GM23338 (cell line): ENCODE measurements around the gene RBBP8. TPM values are rescaled to one million over a fixed set of nuclear protein-coding genes. Genes with fewer than 3 reads are reported as not detected.

Experiments
- ATAC-seq: fragments of 200-7000 bp; cut with Tn5 transposase; 3 replicates; pipeline ENCODE4 v1.9.1; 2020
- DNase-seq: peaks from one replicate; pipeline ENCODE4 v3.0.0-alpha.2; 2015; ENCODE audit warnings: low spot score
- H2AFZ ChIP-seq: fragments of 200-600 bp; sonication (generic); 2 replicates; pipeline ENCODE4 v1.8.0; 2016; ENCODE audit warnings: antibody characterized with exemption, mild to moderate bottlenecking, moderate library complexity
- H3F3A ChIP-seq: fragments of 200-600 bp; sonication (generic); replicated peaks from 2 replicates; pipeline ENCODE4 v1.8.0; 2017; ENCODE audit warnings: antibody characterized with exemption, mixed run types, low read depth
- H3K27ac ChIP-seq: fragments of 200-600 bp; sonication (generic); 2 replicates; pipeline ENCODE4 v1.6.1; 2016; ENCODE audit warnings: low read depth
- H3K27me3 ChIP-seq: fragments of 200-600 bp; sonication (generic); 2 replicates; pipeline ENCODE4 v1.8.0; 2016; ENCODE audit warnings: mild to moderate bottlenecking, mixed run types, moderate library complexity; ENCODE audit not compliant: insufficient read depth
- H3K36me3 ChIP-seq: fragments of 200-600 bp; sonication (generic); 2 replicates; pipeline ENCODE4 v1.8.0; 2016; ENCODE audit warnings: mild to moderate bottlenecking; ENCODE audit not compliant: insufficient read depth
- H3K4me1 ChIP-seq: fragments of 200-600 bp; sonication (generic); 2 replicates; pipeline ENCODE4 v1.8.0; 2016; ENCODE audit warnings: mild to moderate bottlenecking, moderate library complexity; ENCODE audit not compliant: insufficient read depth
- H3K4me2 ChIP-seq: fragments of 200-600 bp; sonication (generic); 2 replicates; pipeline ENCODE4 v1.7.1; 2017; ENCODE audit warnings: mixed run types
- H3K4me3 ChIP-seq: fragments of 200-600 bp; sonication (generic); 2 replicates; pipeline ENCODE4 v1.6.1; 2016; ENCODE audit warnings: mixed run types
- H3K79me2 ChIP-seq: fragments of 200-600 bp; sonication (generic); replicated peaks from 2 replicates; pipeline ENCODE4 v1.8.0; 2017; ENCODE audit warnings: mild to moderate bottlenecking; ENCODE audit not compliant: insufficient read depth
- H3K9me2 ChIP-seq: fragments of 200-600 bp; sonication (generic); 2 replicates; pipeline ENCODE4 v1.8.0; 2017; ENCODE audit not compliant: insufficient read depth
- H4K20me1 ChIP-seq: fragments of 200-600 bp; sonication (generic); replicated peaks from 2 replicates; pipeline ENCODE4 v1.8.0; 2017; ENCODE audit warnings: mild to moderate bottlenecking; ENCODE audit not compliant: insufficient read depth
- H3K27ac Mint-ChIP-seq: 2 replicates; pipeline ENCODE4 v1.8.0; 2020; ENCODE audit warnings: inconsistent platforms, mild to moderate bottlenecking, moderate library complexity, mixed read lengths
- H3K27me3 Mint-ChIP-seq: 3 replicates; pipeline ENCODE4 v1.8.0; 2022; ENCODE audit warnings: low read depth, mild to moderate bottlenecking, moderate library complexity, mixed read lengths, inconsistent platforms; ENCODE audit not compliant: insufficient read depth, poor library complexity
- H3K36me3 Mint-ChIP-seq: 3 replicates; pipeline ENCODE4 v1.8.0; 2021; ENCODE audit warnings: low read depth, mild to moderate bottlenecking, inconsistent platforms, moderate library complexity, mixed read lengths
- H3K4me1 Mint-ChIP-seq: 3 replicates; pipeline ENCODE4 v1.8.0; 2020; ENCODE audit warnings: mild to moderate bottlenecking, inconsistent platforms, mixed read lengths
- H3K4me3 Mint-ChIP-seq: 3 replicates; pipeline ENCODE4 v1.8.0; 2021; ENCODE audit warnings: moderate library complexity, mild to moderate bottlenecking, inconsistent platforms, mixed read lengths
- H3K9me3 Mint-ChIP-seq: 3 replicates; pipeline ENCODE4 v1.8.0; 2020; ENCODE audit warnings: moderate library complexity, mild to moderate bottlenecking, inconsistent platforms, mixed read lengths
- CREB1 ChIP-seq: fragments of 250-450 bp; sonication (Bioruptor Pico); IDR thresholded peaks from 2 replicates; pipeline ENCODE4 v1.5.0; 2020; ENCODE audit warnings: low read depth, mild to moderate bottlenecking, moderate library complexity
- EZH2 ChIP-seq: fragments of 200-600 bp; sonication (generic); IDR thresholded peaks from one replicate; pipeline ENCODE4 v1.8.0; 2017; ENCODE audit warnings: antibody characterized with exemption, mild to moderate bottlenecking, low read depth; ENCODE audit not compliant: unreplicated experiment
- EZH2phosphoT487 ChIP-seq: fragments of 200-600 bp; sonication (generic); IDR thresholded peaks from one replicate; pipeline ENCODE4 v1.8.1; 2018; ENCODE audit warnings: antibody characterized with exemption; ENCODE audit not compliant: unreplicated experiment
- POLR2AphosphoS5 ChIP-seq: IDR thresholded peaks from 2 replicates; pipeline ENCODE4 v1.6.1; 2016; ENCODE audit warnings: antibody characterized with exemption, low read depth
- STAT1 ChIP-seq: IDR thresholded peaks from one replicate; pipeline ENCODE4 v1.6.1; 2016; ENCODE audit warnings: antibody characterized with exemption; ENCODE audit not compliant: unreplicated experiment
- ZNF114 ChIP-seq: fragments of 250-450 bp; sonication (Bioruptor Pico); IDR thresholded peaks from 2 replicates; pipeline ENCODE4 v1.5.0; 2020; ENCODE audit warnings: mild to moderate bottlenecking, moderate library complexity
- ZNF331 ChIP-seq: fragments of 250-450 bp; sonication (Bioruptor Pico); IDR thresholded peaks from 2 replicates; pipeline ENCODE4 v1.5.0; 2020; ENCODE audit warnings: low read depth, mild to moderate bottlenecking, moderate library complexity
- polyA plus RNA-seq: library from polyadenylated mRNA; unstranded; fragments of >200 nt; fragmentation: Nextera tagmentation; extraction: Ambion mirVana; gene quantifications from 2 replicates; pipeline ENCODE4 v1.2.1, GENCODE V29; 2016
- total RNA-seq: library from RNA; depleted of rRNA; stranded (reverse); fragments of >200 nt; shearing (Covaris generic); gene quantifications from 2 replicates; pipeline ENCODE4 v1.2.3, GENCODE V29; 2014
- TF ChIP-seq, protein P1 (sequence below): fragments of 250-450 bp; sonication (Bioruptor Pico); IDR thresholded peaks from 2 replicates; pipeline ENCODE4 v1.5.0; 2020; ENCODE audit warnings: mild to moderate bottlenecking, moderate library complexity
- TF ChIP-seq, protein P2 (sequence below): IDR thresholded peaks from 2 replicates; pipeline ENCODE4 v1.6.1; 2016; ENCODE audit warnings: antibody characterized with exemption

RBBP8 gene
- total and polyA plus RNA-seq, 2 experiments from 2014 or later: 53.3 to 55.6 TPM

DNA sequence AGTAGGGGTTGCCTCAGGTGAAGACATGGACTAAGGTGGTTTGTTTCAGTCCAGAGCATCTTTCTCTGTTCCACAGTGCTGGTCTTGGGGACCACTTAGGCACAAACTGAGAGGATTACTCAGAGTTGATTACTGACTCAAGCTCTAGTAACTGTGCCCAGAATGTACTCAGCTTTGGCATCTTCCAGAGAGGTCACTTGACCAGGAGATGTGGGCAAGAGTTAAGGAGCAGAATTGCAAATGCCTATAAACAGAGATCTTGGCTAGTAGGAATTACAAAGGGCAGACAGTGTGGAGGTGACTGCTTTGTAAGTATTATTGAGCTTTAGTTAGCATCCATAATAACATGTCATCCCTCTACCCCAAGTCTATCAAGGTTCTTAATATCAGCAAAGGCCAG, 109.0 kb downstream of the RBBP8 start (continued):
- TF ChIP-seq, protein P1, sequence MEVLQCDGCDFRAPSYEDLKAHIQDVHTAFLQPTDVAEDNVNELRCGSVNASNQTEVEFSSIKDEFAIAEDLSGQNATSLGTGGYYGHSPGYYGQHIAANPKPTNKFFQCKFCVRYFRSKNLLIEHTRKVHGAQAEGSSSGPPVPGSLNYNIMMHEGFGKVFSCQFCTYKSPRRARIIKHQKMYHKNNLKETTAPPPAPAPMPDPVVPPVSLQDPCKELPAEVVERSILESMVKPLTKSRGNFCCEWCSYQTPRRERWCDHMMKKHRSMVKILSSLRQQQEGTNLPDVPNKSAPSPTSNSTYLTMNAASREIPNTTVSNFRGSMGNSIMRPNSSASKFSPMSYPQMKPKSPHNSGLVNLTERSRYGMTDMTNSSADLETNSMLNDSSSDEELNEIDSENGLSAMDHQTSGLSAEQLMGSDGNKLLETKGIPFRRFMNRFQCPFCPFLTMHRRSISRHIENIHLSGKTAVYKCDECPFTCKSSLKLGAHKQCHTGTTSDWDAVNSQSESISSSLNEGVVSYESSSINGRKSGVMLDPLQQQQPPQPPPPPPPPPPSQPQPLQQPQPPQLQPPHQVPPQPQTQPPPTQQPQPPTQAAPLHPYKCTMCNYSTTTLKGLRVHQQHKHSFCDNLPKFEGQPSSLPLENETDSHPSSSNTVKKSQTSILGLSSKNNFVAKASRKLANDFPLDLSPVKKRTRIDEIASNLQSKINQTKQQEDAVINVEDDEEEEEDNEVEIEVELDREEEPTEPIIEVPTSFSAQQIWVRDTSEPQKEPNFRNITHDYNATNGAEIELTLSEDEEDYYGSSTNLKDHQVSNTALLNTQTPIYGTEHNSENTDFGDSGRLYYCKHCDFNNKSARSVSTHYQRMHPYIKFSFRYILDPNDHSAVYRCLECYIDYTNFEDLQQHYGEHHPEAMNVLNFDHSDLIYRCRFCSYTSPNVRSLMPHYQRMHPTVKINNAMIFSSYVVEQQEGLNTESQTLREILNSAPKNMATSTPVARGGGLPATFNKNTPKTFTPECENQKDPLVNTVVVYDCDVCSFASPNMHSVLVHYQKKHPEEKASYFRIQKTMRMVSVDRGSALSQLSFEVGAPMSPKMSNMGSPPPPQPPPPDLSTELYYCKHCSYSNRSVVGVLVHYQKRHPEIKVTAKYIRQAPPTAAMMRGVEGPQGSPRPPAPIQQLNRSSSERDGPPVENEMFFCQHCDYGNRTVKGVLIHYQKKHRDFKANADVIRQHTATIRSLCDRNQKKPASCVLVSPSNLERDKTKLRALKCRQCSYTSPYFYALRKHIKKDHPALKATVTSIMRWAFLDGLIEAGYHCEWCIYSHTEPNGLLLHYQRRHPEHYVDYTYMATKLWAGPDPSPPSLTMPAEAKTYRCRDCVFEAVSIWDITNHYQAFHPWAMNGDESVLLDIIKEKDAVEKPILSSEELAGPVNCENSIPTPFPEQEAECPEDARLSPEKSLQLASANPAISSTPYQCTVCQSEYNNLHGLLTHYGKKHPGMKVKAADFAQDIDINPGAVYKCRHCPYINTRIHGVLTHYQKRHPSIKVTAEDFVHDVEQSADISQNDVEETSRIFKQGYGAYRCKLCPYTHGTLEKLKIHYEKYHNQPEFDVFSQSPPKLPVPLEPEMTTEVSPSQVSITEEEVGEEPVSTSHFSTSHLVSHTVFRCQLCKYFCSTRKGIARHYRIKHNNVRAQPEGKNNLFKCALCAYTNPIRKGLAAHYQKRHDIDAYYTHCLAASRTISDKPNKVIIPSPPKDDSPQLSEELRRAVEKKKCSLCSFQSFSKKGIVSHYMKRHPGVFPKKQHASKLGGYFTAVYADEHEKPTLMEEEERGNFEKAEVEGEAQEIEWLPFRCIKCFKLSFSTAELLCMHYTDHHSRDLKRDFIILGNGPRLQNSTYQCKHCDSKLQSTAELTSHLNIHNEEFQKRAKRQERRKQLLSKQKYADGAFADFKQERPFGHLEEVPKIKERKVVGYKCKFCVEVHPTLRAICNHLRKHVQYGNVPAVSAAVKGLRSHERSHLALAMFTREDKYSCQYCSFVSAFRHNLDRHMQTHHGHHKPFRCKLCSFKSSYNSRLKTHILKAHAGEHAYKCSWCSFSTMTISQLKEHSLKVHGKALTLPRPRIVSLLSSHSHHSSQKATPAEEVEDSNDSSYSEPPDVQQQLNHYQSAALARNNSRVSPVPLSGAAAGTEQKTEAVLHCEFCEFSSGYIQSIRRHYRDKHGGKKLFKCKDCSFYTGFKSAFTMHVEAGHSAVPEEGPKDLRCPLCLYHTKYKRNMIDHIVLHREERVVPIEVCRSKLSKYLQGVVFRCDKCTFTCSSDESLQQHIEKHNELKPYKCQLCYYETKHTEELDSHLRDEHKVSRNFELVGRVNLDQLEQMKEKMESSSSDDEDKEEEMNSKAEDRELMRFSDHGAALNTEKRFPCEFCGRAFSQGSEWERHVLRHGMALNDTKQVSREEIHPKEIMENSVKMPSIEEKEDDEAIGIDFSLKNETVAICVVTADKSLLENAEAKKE (CRISPR knock-in tag): no peak
- no peak for TF ChIP-seq CREB1

DNA sequence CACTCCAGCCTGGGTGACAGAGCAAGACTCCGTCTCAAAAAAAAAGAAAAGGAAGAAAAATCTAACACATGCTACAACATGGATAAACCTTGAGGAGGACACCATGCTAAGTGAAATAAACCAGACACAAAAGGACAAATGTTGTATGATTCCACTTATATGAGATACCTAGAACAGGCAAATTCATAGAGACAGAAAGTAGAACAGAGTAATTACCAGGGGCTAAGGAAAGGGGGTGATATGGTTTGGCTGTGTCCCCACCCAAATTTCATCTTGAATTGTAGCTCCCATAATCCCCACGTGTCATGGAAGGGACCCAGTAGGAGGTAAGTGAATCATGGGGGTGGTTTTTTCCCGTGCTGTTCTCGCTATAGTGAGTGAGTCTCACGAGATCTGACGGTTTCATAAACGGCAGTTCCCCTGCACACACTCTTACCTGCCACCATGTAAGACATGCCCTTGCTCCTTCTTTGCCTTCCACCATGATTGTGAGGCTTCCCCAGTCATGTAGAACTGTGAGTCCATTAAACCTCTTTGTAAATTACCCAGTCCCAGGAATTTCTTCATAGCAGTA, 110.8 kb downstream of the RBBP8 start:
- H3K9me3 Mint-ChIP-seq: no peaks in the 10 kb centered on the region; the same call in 1 of the 3 replicates
- H3K4me1 ChIP-seq: no peaks in the 10 kb centered on the region
- TF ChIP-seq STAT1 (no peak), CREB1 (no peak), EZH2 (no peak), ZNF114 (CRISPR knock-in tag) (no peak), EZH2phosphoT487 (no peak), POLR2AphosphoS5 (no peak), ZNF331 (no peak)
- TF ChIP-seq, protein P1 (CRISPR knock-in tag): no peak
- TF ChIP-seq, protein P2, sequence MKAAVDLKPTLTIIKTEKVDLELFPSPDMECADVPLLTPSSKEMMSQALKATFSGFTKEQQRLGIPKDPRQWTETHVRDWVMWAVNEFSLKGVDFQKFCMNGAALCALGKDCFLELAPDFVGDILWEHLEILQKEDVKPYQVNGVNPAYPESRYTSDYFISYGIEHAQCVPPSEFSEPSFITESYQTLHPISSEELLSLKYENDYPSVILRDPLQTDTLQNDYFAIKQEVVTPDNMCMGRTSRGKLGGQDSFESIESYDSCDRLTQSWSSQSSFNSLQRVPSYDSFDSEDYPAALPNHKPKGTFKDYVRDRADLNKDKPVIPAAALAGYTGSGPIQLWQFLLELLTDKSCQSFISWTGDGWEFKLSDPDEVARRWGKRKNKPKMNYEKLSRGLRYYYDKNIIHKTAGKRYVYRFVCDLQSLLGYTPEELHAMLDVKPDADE: no peak

More for the DNA sequence above, 110.8 kb downstream of the RBBP8 start:
- Histone ChIP-seq H3K4me3 (no peak overlapping the region), H3K27me3 (no peaks in the 10 kb centered on the region), H4K20me1 (no peaks in the 10 kb centered on the region), H3K9me2 (peaks cover 5% of the 10 kb centered on the region; the same call in 1 of the 2 replicates), H3K79me2 (no peaks in the 10 kb centered on the region), H2AFZ (no peak overlapping the region), H3K27ac (no peak overlapping the region), H3K36me3 (no peaks in the 10 kb centered on the region), H3K4me2 (no peak overlapping the region), H3F3A (no peaks in the 10 kb centered on the region)
- Mint-ChIP-seq H3K27ac (no peak overlapping the region), H3K4me3 (no peak overlapping the region), H3K4me1 (no peaks in the 10 kb centered on the region), H3K27me3 (peaks cover 2% of the 10 kb centered on the region), H3K36me3 (no peaks in the 10 kb centered on the region; the same call in 2 of the 3 replicates)
- DNase-seq: no peak
- ATAC-seq: no peak
